Measurements from ENCODE around the gene DNAJB8.
A peak's percentile ranks its signal among the peaks of the same experiment; 100 is the strongest.

The DNAJB8 gene

DNA sequence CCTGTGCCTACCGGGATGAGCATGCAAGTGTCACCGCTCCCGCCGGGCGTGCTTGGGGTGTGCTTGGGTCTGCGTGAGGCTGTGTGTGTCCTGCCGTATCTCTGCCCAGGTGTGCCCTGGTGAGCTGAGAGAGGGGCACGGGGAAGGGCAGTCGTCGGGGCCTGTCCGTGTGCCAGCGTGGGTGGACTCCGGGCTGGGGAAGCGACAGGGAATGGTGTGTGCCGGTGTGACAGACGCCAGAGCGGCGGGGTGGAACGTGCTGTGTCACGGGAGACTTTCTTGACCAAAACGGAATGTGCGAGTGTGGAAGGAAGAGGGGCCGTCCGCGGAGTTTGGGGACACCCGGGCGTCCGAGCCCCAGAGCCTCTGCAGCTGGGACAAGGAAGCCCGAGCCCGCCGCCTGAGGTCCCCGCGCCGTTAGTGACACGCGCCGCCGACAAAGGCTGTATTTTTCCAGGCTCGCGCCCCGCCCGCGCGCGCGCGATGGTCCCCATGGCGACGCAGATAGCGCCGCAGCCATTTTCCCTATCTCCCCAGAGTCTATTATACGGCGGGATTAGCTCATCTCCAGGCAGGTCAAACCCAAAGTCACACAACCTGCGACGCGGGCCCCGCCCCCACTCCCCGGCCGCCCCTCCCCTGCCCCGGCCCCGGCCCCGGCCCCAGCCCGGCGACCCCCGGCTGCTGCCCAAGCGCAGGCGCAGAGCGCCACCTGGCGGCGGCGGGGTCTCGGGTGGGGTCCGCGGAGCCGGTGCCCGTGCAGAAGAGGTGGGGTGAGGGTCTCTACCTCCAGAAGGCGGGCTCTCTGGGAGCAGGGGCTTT lies 30.8 kb upstream of the DNAJB8 start:
- peak; percentile 71 to 84 for DNase-seq (ENCODE audit: low spot score in 2 of 2)
- no peaks in the 10 kb centered on the region for H3K9me3 Mint-ChIP-seq
- no peaks in the 10 kb centered on the region for H3K36me3 Mint-ChIP-seq
- no peak overlapping the region for H3K27ac Mint-ChIP-seq
- ATAC-seq = peak; percentile 73
- H3K4me3 Mint-ChIP-seq = peak overlapping the region; percentile 62
- H3K4me1 Mint-ChIP-seq = peaks cover 11% of the 10 kb centered on the region

DNA sequence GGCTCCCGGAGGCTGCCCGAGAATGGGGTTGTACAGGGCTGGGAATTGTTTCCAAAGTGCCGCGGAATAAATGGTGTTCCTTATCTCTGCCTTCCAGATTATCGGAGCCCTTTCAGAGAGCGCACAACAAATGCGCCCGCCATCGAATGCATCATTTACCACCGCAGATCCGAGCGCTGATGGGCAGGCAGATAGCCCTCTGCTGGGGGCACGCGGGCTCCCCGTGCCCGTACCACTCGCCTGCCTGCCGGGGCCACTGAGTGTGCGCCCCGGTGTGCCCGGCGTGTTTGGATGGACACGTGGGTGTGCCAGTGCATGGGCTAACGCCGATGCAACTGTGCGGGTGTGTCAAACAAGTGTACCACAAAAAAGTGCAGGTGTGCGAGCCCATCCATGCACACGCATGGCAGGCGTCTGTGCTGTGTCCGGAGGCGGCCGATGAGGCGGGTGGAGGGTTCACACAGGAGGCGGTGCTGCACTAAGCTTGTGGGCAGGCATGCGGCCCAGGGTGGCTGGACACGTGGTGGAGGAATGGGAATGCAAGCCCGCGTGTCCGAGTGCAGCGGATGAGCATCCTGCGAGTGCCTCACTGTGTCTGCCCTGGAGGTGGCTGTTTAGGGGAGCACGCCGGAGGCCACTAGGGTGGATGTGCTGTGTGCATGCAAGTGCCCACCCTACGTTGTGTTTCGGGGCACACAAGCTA lies 30.1 kb upstream of the DNAJB8 start:
- DNase-seq (ENCODE audit: low spot score in 2 of 2) (no peak), ATAC-seq (no peak)
- Mint-ChIP-seq H3K4me1 (peaks cover 15% of the 10 kb centered on the region), H3K36me3 (no peaks in the 10 kb centered on the region), H3K27ac (no peak overlapping the region), H3K4me3 (peak overlapping the region; percentile 62), H3K9me3 (no peaks in the 10 kb centered on the region)

DNA sequence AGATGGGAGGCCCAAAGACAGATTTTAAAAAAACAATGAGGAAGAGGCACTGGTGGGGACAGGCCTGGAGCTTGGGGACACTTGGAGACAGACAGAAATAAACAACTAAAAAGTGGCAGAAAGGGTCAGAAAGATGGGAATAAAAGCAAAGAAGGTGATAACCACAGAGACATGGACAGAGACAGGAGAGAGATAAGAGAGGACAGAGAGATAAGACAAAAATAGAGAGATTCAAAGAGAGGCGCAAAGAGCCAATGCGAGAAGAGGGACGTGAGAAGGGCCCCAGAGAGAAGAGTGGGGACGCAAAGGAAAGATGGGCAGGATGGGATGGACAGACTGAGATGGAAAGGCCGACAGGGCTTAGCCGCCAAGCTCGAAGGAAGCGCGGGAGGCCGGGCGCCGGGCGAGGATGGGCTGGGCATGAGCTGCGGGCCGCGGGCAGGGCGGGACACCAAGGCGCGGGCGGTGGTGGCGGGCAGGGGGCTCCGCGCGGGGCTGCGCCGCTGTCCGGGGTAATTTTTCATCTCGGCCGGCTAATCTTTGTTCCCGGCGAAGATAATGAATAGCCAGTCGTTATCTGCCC lies 29.4 kb upstream of the DNAJB8 start:
- Mint-ChIP-seq H3K9me3 (no peaks in the 10 kb centered on the region), H3K27ac (no peak overlapping the region), H3K4me3 (peak overlapping the region; percentile 13), H3K36me3 (no peaks in the 10 kb centered on the region), H3K4me1 (peaks cover 19% of the 10 kb centered on the region)
- ATAC-seq (no peak), DNase-seq (ENCODE audit: low spot score in 2 of 2) (no peak)

DNA sequence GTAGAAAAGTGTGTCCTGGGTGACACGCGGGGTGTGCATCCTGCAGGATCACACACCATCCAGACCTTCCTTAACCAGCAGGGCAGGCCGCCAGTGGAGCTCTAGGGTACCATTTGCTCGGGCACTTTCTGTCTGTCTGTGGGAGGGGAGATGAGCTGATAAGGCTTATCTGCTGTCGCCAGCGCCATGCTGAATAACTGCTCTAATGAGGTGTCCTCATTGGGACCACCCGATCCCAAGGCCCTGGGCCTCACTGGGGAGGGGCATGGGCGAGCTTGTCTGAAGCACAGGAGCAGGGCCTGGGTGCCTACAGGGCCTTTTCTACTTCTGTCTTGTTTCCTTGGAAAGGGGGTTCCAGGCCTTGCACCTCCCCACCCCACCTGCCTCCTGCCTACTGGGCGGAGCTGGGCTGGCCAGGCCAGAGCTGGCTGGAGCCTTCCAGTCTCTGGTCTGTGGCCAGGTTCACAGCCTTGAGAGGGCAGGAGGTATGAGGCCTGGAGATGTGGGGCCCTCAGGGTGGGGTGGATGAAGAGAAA lies 28.8 kb upstream of the DNAJB8 start:
- Mint-ChIP-seq H3K9me3 (no peaks in the 10 kb centered on the region), H3K4me1 (peaks cover 19% of the 10 kb centered on the region), H3K4me3 (peak overlapping the region; percentile 13), H3K27ac (no peak overlapping the region), H3K36me3 (no peaks in the 10 kb centered on the region)
- no peak for ATAC-seq
- no peak for DNase-seq (ENCODE audit: low spot score in 2 of 2)

DNA sequence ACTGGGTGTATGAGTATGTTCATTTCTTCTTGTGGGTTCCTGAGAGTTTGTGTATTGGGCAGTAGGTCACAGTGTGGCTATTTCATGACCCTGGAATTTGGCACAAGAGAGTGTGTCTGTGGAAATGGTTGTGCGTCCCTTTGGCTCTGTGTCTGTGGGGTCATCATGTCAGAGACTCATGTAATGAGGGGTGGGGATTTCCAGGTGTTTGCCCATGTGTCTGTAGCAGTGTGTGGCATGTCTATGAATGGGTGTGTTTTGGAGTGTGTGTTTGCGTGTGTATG lies 27.6 kb upstream of the DNAJB8 start:
- H3K9me3 Mint-ChIP-seq = no peaks in the 10 kb centered on the region
- ATAC-seq = no peak
- H3K4me1 Mint-ChIP-seq = peaks cover 27% of the 10 kb centered on the region
- no peaks in the 10 kb centered on the region for H3K36me3 Mint-ChIP-seq
- H3K4me3 Mint-ChIP-seq = no peak overlapping the region
- DNase-seq (ENCODE audit: low spot score in 2 of 2) = no peak
- no peak overlapping the region for H3K27ac Mint-ChIP-seq

DNA sequence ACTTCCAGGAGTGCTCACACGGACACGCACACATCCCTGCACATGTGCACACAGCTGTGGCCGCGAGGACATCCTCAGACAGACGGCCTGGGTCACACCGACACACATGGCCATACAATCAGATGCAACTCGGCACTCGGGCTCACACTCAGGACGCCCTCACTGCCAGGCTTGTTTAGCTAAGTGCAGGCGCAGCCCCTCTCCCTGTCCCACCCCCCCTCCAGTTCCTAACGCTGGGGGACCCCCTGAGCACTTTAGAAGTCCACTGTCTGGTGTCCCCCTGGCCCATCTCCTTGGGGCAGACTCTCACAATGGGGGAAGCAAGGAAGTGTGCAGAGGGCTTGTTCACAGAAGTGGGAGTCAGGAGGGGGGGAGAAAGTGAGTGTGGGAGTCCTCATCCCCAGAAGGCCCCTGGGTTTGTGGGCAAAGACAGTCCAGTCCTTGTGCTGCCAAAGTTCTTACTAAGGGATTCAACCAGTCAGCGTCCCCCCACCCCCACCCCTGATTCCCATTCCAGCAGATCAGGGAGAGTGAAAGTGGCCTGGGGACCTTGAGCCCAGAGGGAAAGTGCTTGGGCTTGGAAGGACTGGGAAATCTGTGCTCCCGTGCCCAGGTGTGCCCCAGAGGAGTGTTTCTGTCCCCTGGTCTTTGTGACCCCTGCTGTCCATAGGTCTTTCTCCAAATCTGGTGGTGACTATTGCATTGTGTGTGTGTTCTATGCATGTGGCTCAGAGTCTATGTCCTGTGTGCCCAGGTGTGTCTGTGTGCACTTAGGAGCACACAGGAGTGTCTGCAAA lies 27.1 kb upstream of the DNAJB8 start:
- Mint-ChIP-seq H3K4me3 (peak overlapping the region; percentile 34), H3K9me3 (no peaks in the 10 kb centered on the region), H3K27ac (no peak overlapping the region), H3K4me1 (peaks cover 29% of the 10 kb centered on the region), H3K36me3 (no peaks in the 10 kb centered on the region)
- no peak for ATAC-seq
- no peak for DNase-seq (ENCODE audit: low spot score in 2 of 2)

DNA sequence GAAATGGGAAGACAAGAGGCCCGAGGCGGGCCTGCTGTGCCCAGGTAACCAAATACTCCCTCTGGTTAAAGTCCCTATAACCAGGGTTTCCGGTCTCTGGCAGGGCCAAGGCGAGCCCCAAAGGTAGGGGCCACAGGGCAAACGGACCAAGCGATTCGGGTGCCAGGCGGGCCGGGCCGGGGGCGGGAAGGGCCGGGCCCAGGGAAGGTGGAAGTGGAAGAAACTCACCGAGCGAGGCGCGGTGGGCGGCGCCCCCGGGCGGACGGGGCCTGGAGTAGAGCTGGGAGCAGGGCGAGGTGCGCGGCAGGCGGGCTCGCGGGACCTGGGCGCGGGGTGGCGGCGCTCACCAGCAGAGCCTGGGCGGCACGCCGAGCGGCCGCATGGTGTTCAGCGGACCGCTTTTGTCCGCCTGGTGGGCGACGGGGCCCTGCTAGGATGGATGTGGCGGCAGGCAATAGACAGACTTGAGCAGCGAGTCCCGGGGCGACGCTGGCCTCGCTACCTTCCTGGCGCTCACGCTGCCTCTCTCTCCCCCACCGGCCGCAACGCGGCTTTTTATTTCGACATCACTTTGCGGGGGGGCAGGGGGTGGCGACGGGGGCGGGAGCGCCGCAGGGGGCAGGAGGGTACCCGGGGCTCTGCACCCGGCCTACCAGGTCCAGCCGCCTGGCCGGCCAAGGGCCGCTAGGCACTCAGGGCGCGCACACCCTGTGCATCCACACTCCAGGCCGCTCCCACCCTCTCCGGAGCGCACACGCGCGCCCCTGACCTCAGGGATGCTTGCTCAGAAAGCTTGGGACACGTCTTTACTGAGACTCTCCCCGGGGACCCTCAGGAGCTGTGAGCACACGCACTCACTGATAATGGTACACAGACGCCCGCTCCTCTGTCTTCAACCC lies 26.2 kb upstream of the DNAJB8 start, which contains the start of gene GATA2:
TSS of gene GATA2 (minus strand) at position 531 of the 899 bp plus-strand sequence. CDS start 6,170 bp downstream, outside the sequence.
- peak within 1 kb of the TSS; percentile 34 for H3K4me3 Mint-ChIP-seq
- no peaks in the 10 kb centered on the region for H3K9me3 Mint-ChIP-seq
- H3K36me3 Mint-ChIP-seq = no peaks in the 10 kb centered on the region
- no peak within 1 kb of the TSS for H3K27ac Mint-ChIP-seq
- DNase-seq (ENCODE audit: low spot score in 2 of 2) (peak in 1 of 2 donors; percentile 71), ATAC-seq (peak; percentile 12)
- peaks cover 38% of the 10 kb centered on the region for H3K4me1 Mint-ChIP-seq

DNA sequence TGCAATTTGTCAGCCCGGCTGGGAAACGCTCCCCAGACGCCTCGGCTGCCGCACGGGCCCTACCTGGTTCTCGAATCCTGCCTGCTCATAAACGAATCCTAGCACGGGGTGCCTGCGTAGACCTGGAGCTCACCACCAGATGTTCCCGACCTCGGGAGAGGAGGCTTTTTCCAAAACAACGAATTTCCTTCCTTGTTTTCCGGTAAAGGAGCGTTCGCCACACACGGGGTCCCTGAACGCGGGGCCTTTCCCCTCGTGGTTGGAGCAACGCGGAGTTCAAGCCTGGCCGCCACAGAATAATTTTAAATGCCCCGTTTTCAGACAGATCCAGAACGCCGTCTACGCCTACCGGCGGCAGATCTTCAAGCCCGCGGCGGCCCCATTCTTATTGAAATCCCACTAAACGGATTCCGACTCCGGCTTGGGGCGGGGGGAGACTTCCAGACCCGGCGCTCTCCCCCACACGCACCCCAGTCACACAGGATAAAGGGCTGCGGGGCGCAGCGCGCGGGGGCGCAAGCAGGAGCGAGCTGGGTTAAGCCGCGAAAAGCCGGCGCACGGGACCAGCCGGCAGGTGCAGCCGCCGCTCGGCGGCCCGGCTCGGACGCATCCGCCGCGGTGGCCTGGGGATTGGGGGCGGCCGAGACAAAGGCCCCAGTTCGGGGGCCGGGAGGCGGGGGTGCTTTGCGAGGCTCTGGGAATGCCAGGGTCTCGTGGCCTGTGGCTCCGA lies 25.4 kb upstream of the DNAJB8 start:
- H3K4me3 Mint-ChIP-seq = peak overlapping the region; percentile 23
- H3K27ac Mint-ChIP-seq = no peak overlapping the region
- no peak for ATAC-seq

DNA sequence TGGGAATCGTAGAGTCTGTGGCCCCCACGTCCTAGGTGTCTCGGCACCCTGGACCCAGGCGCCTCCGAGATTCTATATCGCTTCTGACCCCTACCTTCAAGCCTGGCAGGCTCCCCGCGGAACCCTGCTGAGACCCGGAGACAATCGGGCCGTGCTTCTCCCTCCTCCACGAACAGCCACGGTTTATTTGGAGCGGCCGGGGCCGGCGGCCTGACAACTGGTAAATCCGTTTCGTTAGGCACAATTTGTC lies 24.9 kb upstream of the DNAJB8 start:
- ATAC-seq (no peak), DNase-seq (ENCODE audit: low spot score in 2 of 2) (no peak)
- Mint-ChIP-seq H3K9me3 (no peaks in the 10 kb centered on the region), H3K4me1 (peaks cover 48% of the 10 kb centered on the region), H3K27ac (no peak overlapping the region), H3K4me3 (peak overlapping the region; percentile 23), H3K36me3 (no peaks in the 10 kb centered on the region)

More for the DNA sequence above, 25.4 kb upstream of the DNAJB8 start:
- Mint-ChIP-seq H3K4me1 (peaks cover 43% of the 10 kb centered on the region), H3K36me3 (no peaks in the 10 kb centered on the region), H3K9me3 (no peaks in the 10 kb centered on the region)
- DNase-seq (ENCODE audit: low spot score in 2 of 2) = no peak

DNA sequence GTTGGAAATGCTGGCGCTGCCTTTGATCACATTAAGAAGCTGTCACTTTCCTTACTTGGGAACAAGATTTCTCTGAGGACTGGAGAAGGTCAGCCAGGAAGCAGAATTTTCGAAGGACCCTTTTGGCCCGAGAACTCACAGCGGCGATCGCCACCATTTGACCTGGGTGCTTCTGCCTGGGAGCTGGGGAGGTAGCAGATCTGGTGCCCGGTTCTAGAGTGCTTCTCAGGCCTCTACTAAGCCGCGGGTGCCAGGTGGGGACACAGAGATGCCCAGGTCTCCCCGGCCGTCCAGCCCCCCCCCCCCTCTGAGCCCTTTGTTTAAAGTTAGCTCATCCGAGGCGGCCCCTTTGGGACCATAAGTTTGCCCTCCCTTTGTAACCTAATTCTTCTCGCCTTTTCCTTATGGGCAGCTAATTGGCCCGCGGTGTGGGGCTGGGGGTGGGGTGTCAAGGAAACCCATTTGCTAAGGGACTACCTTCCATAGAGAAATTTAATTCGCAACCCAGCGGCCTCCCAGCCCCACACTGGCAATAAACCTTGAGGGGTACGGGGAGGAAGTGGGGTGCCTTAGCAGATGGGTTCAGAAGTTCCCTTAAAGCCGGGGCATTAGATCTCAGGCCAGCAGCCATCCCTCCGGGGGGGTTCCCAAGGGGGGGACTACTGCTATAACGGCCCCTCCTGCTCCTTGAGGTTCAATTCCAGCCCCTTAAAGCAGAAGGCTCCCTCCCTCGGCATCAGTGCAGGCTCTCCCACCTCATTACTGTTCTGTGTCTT lies 24.4 kb upstream of the DNAJB8 start:
- Mint-ChIP-seq H3K36me3 (no peaks in the 10 kb centered on the region), H3K9me3 (no peaks in the 10 kb centered on the region), H3K4me1 (peaks cover 51% of the 10 kb centered on the region), H3K4me3 (no peak overlapping the region), H3K27ac (no peak overlapping the region)
- no peak for ATAC-seq
- no peak for DNase-seq (ENCODE audit: low spot score in 2 of 2)

DNA sequence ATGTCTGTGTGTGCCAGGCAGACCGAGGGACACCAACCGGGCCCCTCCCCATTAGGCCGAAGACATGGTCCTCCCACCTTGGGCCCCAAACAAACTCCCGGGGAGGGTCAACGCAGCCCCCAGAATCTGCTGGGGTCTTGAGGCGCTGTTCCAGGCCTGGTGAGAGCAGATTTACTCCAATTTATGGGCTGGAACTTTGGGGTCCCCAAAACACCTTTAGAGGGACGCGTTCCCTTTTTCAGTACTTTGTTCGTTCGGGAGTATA lies 23.9 kb upstream of the DNAJB8 start:
- Mint-ChIP-seq H3K9me3 (no peaks in the 10 kb centered on the region), H3K4me3 (no peak overlapping the region), H3K36me3 (no peaks in the 10 kb centered on the region), H3K4me1 (peaks cover 48% of the 10 kb centered on the region), H3K27ac (no peak overlapping the region)
- no peak for DNase-seq (ENCODE audit: low spot score in 2 of 2)
- ATAC-seq = no peak

DNA sequence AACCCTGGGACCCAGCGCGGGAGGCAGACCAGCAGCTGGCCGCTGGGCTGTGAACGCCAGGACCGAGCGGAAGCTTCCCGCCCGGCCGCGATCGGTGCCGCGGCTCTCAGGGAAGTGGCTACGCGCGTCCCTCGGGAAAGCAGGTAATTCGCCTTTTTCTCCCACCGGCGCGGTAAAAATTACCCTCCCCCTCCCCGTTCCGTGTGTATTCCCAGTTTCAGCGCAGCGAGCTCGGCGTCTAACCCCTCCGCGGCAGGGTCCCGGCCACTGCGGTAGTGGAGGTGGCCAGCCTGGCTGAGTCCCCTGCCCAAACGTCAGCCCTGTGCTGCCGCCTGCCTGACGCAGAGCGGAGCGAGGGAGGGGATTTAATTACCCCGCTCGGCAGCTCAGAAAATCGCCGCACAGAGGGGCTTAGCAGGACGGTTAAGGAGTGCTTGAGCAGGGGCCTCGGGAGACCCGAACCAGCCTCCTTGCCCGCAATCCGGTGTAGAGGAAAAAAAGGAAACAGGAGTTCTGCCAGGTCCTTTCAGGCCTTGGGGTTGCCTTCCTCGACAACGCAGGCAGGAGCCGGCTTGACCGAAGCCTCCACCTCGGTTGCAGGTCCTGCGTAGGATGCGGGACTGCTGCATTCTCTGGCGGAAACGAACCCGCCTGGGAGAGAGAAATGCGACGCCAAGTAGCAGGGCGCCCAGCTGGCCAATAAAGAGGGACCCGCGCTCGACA lies 23.4 kb upstream of the DNAJB8 start:
- peak overlapping the region; percentile 75 for H3K4me3 Mint-ChIP-seq
- H3K9me3 Mint-ChIP-seq = no peaks in the 10 kb centered on the region
- DNase-seq (ENCODE audit: low spot score in 2 of 2) (peak in 1 of 2 donors; percentile 63), ATAC-seq (no peak)
- peaks cover 48% of the 10 kb centered on the region for H3K4me1 Mint-ChIP-seq
- no peaks in the 10 kb centered on the region for H3K36me3 Mint-ChIP-seq
- H3K27ac Mint-ChIP-seq = no peak overlapping the region

DNA sequence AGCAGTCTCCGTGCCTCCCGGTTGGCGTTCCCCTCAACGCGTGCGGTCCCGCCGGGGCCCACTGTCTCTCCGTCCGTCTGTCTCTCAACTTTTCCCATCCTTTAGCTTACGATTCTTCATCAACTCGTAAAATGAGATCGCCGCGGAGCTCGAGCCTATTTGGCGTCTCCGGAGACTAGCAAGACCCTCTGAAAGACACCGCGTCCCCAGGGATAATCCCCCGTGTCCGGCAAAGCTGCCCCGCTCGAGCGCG lies 22.9 kb upstream of the DNAJB8 start:
- H3K4me3 Mint-ChIP-seq = peak overlapping the region; percentile 75
- no peak overlapping the region for H3K27ac Mint-ChIP-seq
- ATAC-seq (no peak), DNase-seq (ENCODE audit: low spot score in 2 of 2) (no peak)
- H3K4me1 Mint-ChIP-seq = peaks cover 48% of the 10 kb centered on the region
- no peaks in the 10 kb centered on the region for H3K36me3 Mint-ChIP-seq
- no peaks in the 10 kb centered on the region for H3K9me3 Mint-ChIP-seq
